HEK293 (cell line): ENCODE data around the gene KLHDC10.

ENCODE experiments used
- CTCF ChIA-PET: fragments of 350-600 bp; formaldehyde crosslinking; extraction: SDS; loops from one replicate; lab custom pipeline; 2021; ENCODE audit warnings: antibody characterized with exemption; lab: Yijun Ruan, JAX
- POLR2A ChIA-PET: fragments of 300-600 bp; formaldehyde crosslinking; extraction: SDS; loops from one replicate; lab custom pipeline; 2020; ENCODE audit warnings: antibody characterized with exemption, inconsistent platforms; lab: Yijun Ruan, JAX
- H3K27ac ChIP-seq: fragments of 200-500 bp; sonication (Bioruptor generic); 2 replicates; pipeline ENCODE4 v1.5.1; 2014; ENCODE audit warnings: low read depth, low read length, control low read depth, inconsistent platforms; ENCODE audit errors: extremely low read depth
- H3K36me3 ChIP-seq, 2 experiments: fragments of 200-500 bp in 1 of 2; sonication (Bioruptor generic) in 1 of 2; 1 replicate in 1 of 2; 2 replicates in 1 of 2; pipeline ENCODE4 v1.5.1; 2014 to 2017; ENCODE audit warnings: inconsistent platforms in 2 of 2, low read length in 2 of 2; ENCODE audit not compliant: control insufficient read depth in 2 of 2, insufficient read depth in 1 of 2
- H3K4me1 ChIP-seq: fragments of 200-500 bp; sonication (Bioruptor generic); 2 replicates; pipeline ENCODE4 v1.5.1; 2014; ENCODE audit warnings: mild to moderate bottlenecking, low read length, inconsistent platforms; ENCODE audit not compliant: control insufficient read depth, insufficient read depth
- H3K4me3 ChIP-seq: 2 replicates; pipeline ENCODE4 v1.5.1; 2011; ENCODE audit warnings: low read depth, mild to moderate bottlenecking, control low read depth, low read length, moderate library complexity
- H3K9me3 ChIP-seq: fragments of 200-500 bp; sonication (Bioruptor generic); 2 replicates; pipeline ENCODE4 v1.5.1; 2014; ENCODE audit warnings: low read depth, low read length, inconsistent platforms; ENCODE audit not compliant: control insufficient read depth, insufficient read depth
- PRDM1 ChIP-seq: fragments of 450-650 bp; formaldehyde crosslinking; IDR thresholded peaks from 2 replicates; pipeline ENCODE4; 2016; ENCODE audit warnings: missing biosample characterization, missing genetic modification characterization
- PRDM2 ChIP-seq: fragments of 450-650 bp; formaldehyde crosslinking; IDR thresholded peaks from 2 replicates; pipeline ENCODE4 v1.5.1; 2016; ENCODE audit warnings: missing biosample characterization, missing genetic modification characterization, borderline replicate concordance
- PRDM6 ChIP-seq: fragments of 450-650 bp; formaldehyde crosslinking; IDR thresholded peaks from 2 replicates; pipeline ENCODE4 v1.5.1; 2017; ENCODE audit warnings: missing biosample characterization, missing genetic modification characterization
- TRIM28 ChIP-seq: IDR thresholded peaks from 2 replicates; pipeline ENCODE4 v1.6.1; 2011; ENCODE audit warnings: low read length, control low read depth, borderline replicate concordance
- ZBTB17 ChIP-seq: fragments of 450-650 bp; formaldehyde crosslinking; IDR thresholded peaks from 2 replicates; pipeline ENCODE4 v1.5.1; 2016; ENCODE audit warnings: missing biosample characterization, missing genetic modification characterization
- ZBTB20 ChIP-seq: fragments of 450-650 bp; formaldehyde crosslinking; IDR thresholded peaks from 2 replicates; pipeline ENCODE4 v1.5.1; 2016; ENCODE audit warnings: missing biosample characterization, missing genetic modification characterization
- ZBTB44 ChIP-seq: fragments of 450-650 bp; IDR thresholded peaks from 2 replicates; pipeline ENCODE4 v1.5.1; 2018; ENCODE audit warnings: missing biosample characterization, mild to moderate bottlenecking, missing genetic modification characterization
- ZNF211 ChIP-seq: fragments of 450-650 bp; formaldehyde crosslinking; IDR thresholded peaks from 2 replicates; pipeline ENCODE4 v1.5.1; 2016; ENCODE audit warnings: low read depth, missing biosample characterization, missing genetic modification characterization
- ZNF37A ChIP-seq: fragments of 450-650 bp; IDR thresholded peaks from 2 replicates; pipeline ENCODE4 v1.5.1; 2018; ENCODE audit warnings: missing biosample characterization, missing genetic modification characterization
- ZNF518A ChIP-seq: fragments of 450-650 bp; formaldehyde crosslinking; conservative IDR thresholded peaks from 2 replicates; pipeline ENCODE4 v1.5.1; 2016; ENCODE audit warnings: low read depth, missing biosample characterization, missing genetic modification characterization
- ZNF664 ChIP-seq: fragments of 450-650 bp; formaldehyde crosslinking; IDR thresholded peaks from 2 replicates; pipeline ENCODE4 v1.5.1; 2016; ENCODE audit warnings: missing biosample characterization, missing genetic modification characterization
- ZNF701 ChIP-seq: fragments of 450-650 bp; formaldehyde crosslinking; IDR thresholded peaks from 2 replicates; pipeline ENCODE4 v1.5.1; 2016; ENCODE audit warnings: missing biosample characterization, missing genetic modification characterization
- ZNF76 ChIP-seq: fragments of 450-650 bp; formaldehyde crosslinking; IDR thresholded peaks from 2 replicates; pipeline ENCODE4; 2016; ENCODE audit warnings: low read depth, missing biosample characterization, missing genetic modification characterization, borderline replicate concordance
- ZNF776 ChIP-seq: fragments of 450-650 bp; formaldehyde crosslinking; IDR thresholded peaks from 2 replicates; pipeline ENCODE4 v1.5.0; 2017; ENCODE audit warnings: missing biosample characterization, missing genetic modification characterization, borderline replicate concordance
- ZNF830 ChIP-seq: fragments of 450-650 bp; IDR thresholded peaks from 2 replicates; pipeline ENCODE4 v1.5.0; 2018; ENCODE audit warnings: missing biosample characterization, missing genetic modification characterization, low read depth, mild to moderate bottlenecking, moderate library complexity
- ZSCAN18 ChIP-seq: fragments of 450-650 bp; formaldehyde crosslinking; IDR thresholded peaks from 2 replicates; pipeline ENCODE4 v1.5.1; 2016; ENCODE audit warnings: missing biosample characterization, missing genetic modification characterization

The KLHDC10 gene

GRCh38 chr7:130127821-130128317 is 57.5 kb downstream of the KLHDC10 start:
- ChIA-PET POLR2A (no interaction called here), CTCF (interaction anchor here (0.8 to 0.9 kb wide), 2 partner anchors 11 to 240 kb away, joined by 3 to 4 read pairs; no protein-coding TSS in a partner anchor)
- peaks cover 12 to 48% of the 10 kb centered on the region in 2 experiments for H3K36me3 ChIP-seq
- peaks cover 7% of the 10 kb centered on the region; the same call in 1 of the 2 replicates for H3K4me1 ChIP-seq
- 0 out of 2 replicates have a peak, but pooled peaks have one; percentile 36 for TF ChIP-seq ZNF664 (tag by site-specific recombination)
- no peak for TF ChIP-seq ZSCAN18 (tag by site-specific recombination)
- TF ChIP-seq PRDM6 (tag by site-specific recombination): peak; percentile 29; the same call in 1 of the 2 replicates
- no peak overlapping the region for H3K4me3 ChIP-seq
- no peaks in the 10 kb centered on the region for H3K9me3 ChIP-seq
- no peak overlapping the region for H3K27ac ChIP-seq

GRCh38 chr7:130129011-130129411 is 58.7 kb downstream of the KLHDC10 start:
- peaks cover 7% of the 10 kb centered on the region; the same call in 1 of the 2 replicates for H3K4me1 ChIP-seq
- H3K9me3 ChIP-seq: no peaks in the 10 kb centered on the region
- peaks cover 6 to 49% of the 10 kb centered on the region in 2 experiments for H3K36me3 ChIP-seq
- no peak overlapping the region for H3K4me3 ChIP-seq
- POLR2A ChIA-PET: no interaction called here
- CTCF ChIA-PET: interaction anchor here (0.8 kb wide), 1 partner anchor 66 kb away, joined by 3 read pairs; no protein-coding TSS in a partner anchor
- H3K27ac ChIP-seq: no peak overlapping the region
- no peak for TF ChIP-seq ZBTB17 (tag by site-specific recombination)
- no peak for TF ChIP-seq TRIM28
- TF ChIP-seq ZNF211: no peak
- TF ChIP-seq ZNF776: no peak
- TF ChIP-seq ZNF701 (tag by site-specific recombination): no peak
- no peak for TF ChIP-seq ZNF518A (tag by site-specific recombination)
- TF ChIP-seq ZBTB44: no peak
- no peak for TF ChIP-seq ZBTB20 (tag by site-specific recombination)
- TF ChIP-seq ZNF76: no peak
- no peak for TF ChIP-seq ZNF830
- TF ChIP-seq ZNF37A (tag by site-specific recombination): no peak
- TF ChIP-seq ZNF664 (tag by site-specific recombination): no peak
- no peak for TF ChIP-seq PRDM1 (tag by site-specific recombination)
- no peak for TF ChIP-seq PRDM2
